Osteocyte (in vitro differentiated cells): ENCODE results near the gene COIL. TPM values are rescaled to one million over a fixed set of nuclear protein-coding genes. Genes with fewer than 3 reads are reported as not detected.

Experiments used
- DNase-seq: peaks from one replicate; pipeline ENCODE4 v3.0.0; 2021; ENCODE audit warnings: mixed read lengths; ENCODE audit not compliant: unreplicated experiment; ENCODE audit errors: extremely low spot score
- H3K27ac Mint-ChIP-seq: one replicate; pipeline ENCODE4 v1.8.0; 2021; ENCODE audit warnings: mild to moderate bottlenecking, mixed read lengths; ENCODE audit not compliant: unreplicated experiment
- H3K27me3 Mint-ChIP-seq: one replicate; pipeline ENCODE4 v1.8.0; 2021; ENCODE audit warnings: mixed read lengths; ENCODE audit not compliant: unreplicated experiment
- H3K36me3 Mint-ChIP-seq: one replicate; pipeline ENCODE4 v1.8.0; 2021; ENCODE audit warnings: mixed read lengths; ENCODE audit not compliant: unreplicated experiment
- H3K4me1 Mint-ChIP-seq: one replicate; pipeline ENCODE4 v1.8.0; 2021; ENCODE audit warnings: mixed read lengths; ENCODE audit not compliant: unreplicated experiment
- H3K4me3 Mint-ChIP-seq: one replicate; pipeline ENCODE4 v1.8.0; 2021; ENCODE audit warnings: mild to moderate bottlenecking, moderate library complexity, mixed read lengths; ENCODE audit not compliant: unreplicated experiment
- H3K9me3 Mint-ChIP-seq: one replicate; pipeline ENCODE4 v1.8.0; 2021; ENCODE audit warnings: mixed read lengths; ENCODE audit not compliant: unreplicated experiment
- CTCF ChIP-seq: fragments of 200-600 bp; sonication (generic); IDR thresholded peaks from 2 replicates; pipeline ENCODE4 v1.5.0; 2021; ENCODE audit warnings: antibody characterized with exemption, mild to moderate bottlenecking, moderate library complexity
- total RNA-seq: library from RNA; stranded (reverse); gene quantifications from 2 replicates; pipeline ENCODE4 v1.2.1, GENCODE V29; 2021

Gene COIL
- total RNA-seq, 1 donor from 2014 or later: 15.2 TPM

DNA sequence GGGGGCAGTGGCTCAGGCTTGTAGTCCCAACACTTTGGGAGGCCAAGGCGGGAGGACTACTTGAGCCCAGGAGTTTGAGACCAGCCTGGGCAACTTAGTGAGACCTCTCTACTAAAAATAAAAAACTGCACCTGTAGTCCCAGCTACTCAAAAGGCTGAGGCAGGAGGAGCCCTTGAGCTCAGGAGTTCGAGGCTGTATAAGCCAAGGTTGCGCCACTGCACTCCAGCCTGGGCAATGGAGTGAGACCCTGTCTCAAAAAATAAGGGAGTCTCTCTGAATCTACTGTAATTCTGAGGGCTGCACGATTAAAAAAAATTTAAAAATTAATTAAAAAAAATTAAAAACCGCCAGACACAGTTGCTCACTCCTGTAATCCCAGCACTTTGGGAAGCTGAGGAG is 3.9 kb downstream of the COIL start:
- Mint-ChIP-seq H3K9me3 (no peaks in the 10 kb centered on the region), H3K4me3 (no peak overlapping the region), H3K27me3 (no peaks in the 10 kb centered on the region), H3K27ac (no peak overlapping the region), H3K4me1 (peaks cover 20% of the 10 kb centered on the region), H3K36me3 (no peaks in the 10 kb centered on the region)
- DNase-seq: no peak
- TF ChIP-seq CTCF: no peak

DNA sequence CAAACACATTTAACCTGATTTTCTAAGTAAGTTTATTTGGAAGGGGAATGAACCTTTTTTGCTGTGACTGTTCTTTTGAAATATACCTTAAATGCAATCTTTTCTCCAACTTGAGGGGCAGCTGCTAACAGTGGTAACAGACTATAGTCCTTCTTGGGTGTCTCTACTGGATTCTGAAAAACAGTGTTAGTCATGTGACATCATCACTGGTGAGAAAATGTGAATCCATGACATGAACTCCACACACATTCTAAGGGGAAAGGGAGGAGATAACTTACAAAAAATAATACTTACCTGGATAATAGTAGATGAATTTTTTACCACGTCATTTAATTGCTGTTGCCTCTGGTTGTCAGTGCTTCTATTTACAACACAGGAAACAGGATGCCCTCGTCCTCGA is 11.3 kb downstream of the COIL start:
- no peak overlapping the region for H3K27ac Mint-ChIP-seq
- H3K36me3 Mint-ChIP-seq: peaks cover 29% of the 10 kb centered on the region
- H3K9me3 Mint-ChIP-seq: no peaks in the 10 kb centered on the region
- H3K27me3 Mint-ChIP-seq: no peaks in the 10 kb centered on the region
- no peak for TF ChIP-seq CTCF
- DNase-seq: no peak
- H3K4me1 Mint-ChIP-seq: peaks cover 4% of the 10 kb centered on the region
- H3K4me3 Mint-ChIP-seq: no peak overlapping the region

DNA sequence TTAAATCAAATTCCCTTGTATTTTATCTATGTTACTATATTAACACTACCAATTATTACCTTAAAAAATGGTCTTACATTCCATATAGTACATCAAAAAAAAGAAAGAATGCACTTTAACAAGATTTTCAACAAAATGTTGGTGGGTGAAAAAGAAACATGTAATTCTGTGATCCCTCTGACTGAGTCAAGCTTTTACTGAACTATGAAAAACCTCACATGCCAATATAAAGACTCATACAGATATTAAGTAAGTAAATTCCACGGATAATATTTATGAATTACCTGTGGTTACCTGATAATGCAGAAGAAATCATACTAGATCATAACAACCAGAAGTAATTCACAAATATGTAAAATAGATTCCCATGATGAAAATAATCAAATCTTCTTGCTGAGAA is 12.4 kb downstream of the COIL start:
- H3K27me3 Mint-ChIP-seq: no peaks in the 10 kb centered on the region
- no peak for TF ChIP-seq CTCF
- DNase-seq: no peak
- H3K36me3 Mint-ChIP-seq: peaks cover 35% of the 10 kb centered on the region
- H3K4me3 Mint-ChIP-seq: no peak overlapping the region
- no peaks in the 10 kb centered on the region for H3K9me3 Mint-ChIP-seq
- H3K27ac Mint-ChIP-seq: no peak overlapping the region
- H3K4me1 Mint-ChIP-seq: peaks cover 2% of the 10 kb centered on the region

GRCh38 chr17:56947741-56948140 is 13.1 kb downstream of the COIL start:
- H3K4me3 Mint-ChIP-seq: no peak overlapping the region
- no peak overlapping the region for H3K27ac Mint-ChIP-seq
- no peaks in the 10 kb centered on the region for H3K9me3 Mint-ChIP-seq
- H3K4me1 Mint-ChIP-seq: no peaks in the 10 kb centered on the region
- DNase-seq: no peak
- TF ChIP-seq CTCF: no peak
- no peaks in the 10 kb centered on the region for H3K27me3 Mint-ChIP-seq
- H3K36me3 Mint-ChIP-seq: peaks cover 35% of the 10 kb centered on the region

- H3K36me3 Mint-ChIP-seq: peaks cover 44% of the 10 kb centered on the region
- no peak overlapping the region for H3K27ac Mint-ChIP-seq
- DNase-seq: no peak
- H3K4me3 Mint-ChIP-seq: no peak overlapping the region
- TF ChIP-seq CTCF: no peak
- no peaks in the 10 kb centered on the region for H3K27me3 Mint-ChIP-seq
- H3K9me3 Mint-ChIP-seq: no peaks in the 10 kb centered on the region
- no peaks in the 10 kb centered on the region for H3K4me1 Mint-ChIP-seq
Measured at GRCh38 chr17:56945938-56946505, 14.8 kb downstream of the COIL start.
